ENCODE results near the gene MPPED1. TPM values are rescaled to one million over a fixed set of nuclear protein-coding genes. Genes with fewer than 3 reads are reported as not detected.

Gene MPPED1
- total RNA-seq, 1 experiment from 2014 or later: not detected

DNA sequence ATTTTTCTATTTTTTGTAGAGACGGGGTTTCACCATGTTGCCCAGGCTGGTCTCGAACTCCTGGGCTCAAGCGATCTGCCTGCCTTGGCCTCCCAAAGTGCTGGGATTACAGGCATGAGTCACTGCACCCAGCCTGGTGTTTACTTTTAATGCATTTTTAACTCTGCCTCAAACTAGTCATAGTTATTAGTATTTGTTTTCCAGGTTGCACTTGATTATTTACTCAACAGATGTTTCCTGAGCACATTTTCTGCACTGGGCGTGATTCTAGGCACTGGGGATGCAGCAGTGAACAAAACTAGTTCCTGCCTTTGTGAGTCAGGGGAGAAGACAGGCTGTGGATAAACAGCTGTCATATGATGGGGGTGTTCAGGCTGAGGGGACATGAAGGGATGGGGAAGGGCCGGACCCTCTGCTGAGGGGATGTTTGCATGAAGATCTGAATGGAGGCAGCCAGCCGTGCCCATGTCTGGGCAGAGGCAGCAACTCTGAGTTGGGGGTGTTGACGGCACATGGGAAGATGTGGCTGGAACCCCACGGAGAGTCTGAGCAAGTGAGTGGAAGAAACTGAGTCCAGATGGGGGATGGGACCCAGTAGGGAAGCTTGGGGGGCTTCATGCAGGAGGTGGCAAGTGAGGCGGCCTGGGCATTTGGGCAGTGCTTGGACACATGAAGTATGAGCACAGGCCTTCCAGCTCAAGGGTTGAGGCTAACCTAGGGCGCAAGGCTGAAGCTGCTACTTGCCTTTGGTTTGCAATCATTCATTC lies 34.4 kb downstream of the MPPED1 start:
- no peak for DNase-seq (ENCODE audit: low read depth)

DNA sequence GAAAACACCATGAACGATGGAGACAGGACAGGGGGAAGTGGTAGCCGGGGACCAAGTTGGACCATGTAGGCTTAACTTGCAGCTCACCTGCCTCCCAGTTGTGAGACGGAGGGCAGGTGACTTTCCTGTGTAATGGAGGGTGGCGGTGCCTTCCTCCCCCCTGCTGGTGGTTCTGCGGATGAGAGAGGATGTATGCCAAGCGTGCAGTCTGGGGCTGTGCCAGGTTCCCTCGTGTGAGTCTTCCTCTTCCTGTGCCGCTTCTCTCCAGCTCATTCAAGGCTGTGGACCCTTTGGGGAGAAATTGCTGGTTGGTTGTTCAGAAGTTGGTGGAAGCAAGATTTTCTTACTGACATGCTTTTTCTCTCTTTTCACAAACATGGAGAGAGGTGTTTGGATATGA lies 35.1 kb downstream of the MPPED1 start:
- DNase-seq (ENCODE audit: low read depth): no peak

DNA sequence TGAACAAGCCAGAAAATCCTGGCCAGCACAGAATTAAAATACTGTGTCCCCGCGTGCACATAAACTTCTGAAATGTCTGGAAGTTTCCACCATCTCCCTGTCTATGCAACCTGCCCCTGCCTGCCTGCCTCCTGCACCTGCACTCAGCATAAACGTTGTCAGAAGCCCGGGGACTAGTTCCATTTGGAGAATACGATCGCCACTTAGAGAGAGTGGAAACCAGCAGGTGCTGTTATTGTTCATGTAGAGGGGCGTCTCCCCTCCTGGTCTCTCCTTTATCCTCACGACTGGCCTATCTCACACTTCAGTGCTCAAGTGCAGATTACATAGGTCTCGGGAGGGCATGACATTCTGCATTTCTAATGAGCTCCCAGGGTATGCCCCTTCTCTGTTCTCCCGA lies 35.6 kb downstream of the MPPED1 start:
- no peak for DNase-seq (ENCODE audit: low read depth)

DNA sequence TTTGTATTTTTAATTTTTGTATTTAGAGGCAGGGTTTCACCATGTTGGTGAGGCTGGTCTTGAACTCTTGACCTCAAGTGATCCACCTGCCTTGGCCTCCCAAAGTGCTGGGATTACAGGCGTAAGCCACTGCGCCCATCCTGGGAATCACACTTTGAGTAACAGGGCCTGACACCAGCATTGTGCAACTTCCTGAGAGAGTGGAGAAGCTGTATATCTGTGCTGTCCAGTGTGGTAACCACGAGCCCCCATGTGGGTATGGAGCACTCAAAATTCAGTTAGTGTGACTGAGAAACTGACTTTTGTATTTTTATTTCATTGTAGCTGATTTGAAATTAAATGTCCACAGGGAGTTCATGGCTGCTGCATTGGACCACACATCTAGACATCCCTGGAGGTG lies 36.2 kb downstream of the MPPED1 start:
- no peak for DNase-seq (ENCODE audit: low read depth)

DNA sequence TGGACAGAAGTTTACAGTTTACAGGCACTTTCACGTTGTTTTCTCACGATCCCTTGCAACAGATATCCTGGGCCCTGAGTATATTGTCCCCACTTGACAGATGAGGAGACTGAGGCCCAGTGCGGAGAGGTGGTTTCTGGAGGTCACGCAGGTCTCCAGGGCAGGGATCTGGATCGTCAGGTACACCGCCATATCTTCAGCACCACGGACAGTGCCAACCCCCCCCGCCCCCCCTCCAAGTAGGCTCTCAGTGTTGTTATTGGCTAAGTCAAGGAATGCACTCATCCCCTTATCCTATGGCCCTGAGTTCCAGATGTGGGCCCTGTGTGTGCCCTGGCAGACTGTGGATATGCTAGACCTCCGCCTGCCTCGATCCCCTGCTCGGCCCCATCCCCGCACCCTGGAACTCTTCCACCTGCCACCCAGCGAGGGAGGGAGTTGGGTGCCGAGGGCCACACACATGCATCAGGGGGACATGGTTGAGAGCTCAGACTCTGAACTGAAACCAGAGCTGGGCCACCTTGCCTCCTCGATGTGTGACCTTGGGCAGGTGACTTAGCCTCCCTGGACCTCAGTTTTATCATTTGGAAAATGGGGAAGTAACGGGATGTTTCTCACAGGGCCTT lies 37.5 kb downstream of the MPPED1 start:
- DNase-seq (ENCODE audit: low read depth): no peak

DNA sequence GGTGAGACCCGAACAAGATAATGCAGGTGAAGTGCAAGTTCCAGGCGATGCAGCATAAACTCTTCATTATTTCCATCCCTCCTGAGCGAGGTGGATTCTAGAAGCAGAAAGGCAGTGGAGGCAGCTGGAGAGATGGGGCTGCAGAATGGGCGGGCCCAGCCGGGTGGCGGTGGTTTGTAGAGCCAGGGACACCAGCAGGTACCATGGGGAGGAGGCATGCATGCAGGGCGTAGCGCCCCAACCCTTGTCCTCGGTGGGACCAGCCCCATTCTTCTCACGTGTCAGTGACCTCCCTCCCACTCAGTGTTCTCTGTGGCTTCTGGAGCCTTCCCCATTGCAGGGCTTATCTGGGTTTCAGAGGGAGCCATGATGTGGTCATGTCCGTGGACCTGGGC lies 38.0 kb downstream of the MPPED1 start:
- DNase-seq (ENCODE audit: low read depth): no peak

DNA sequence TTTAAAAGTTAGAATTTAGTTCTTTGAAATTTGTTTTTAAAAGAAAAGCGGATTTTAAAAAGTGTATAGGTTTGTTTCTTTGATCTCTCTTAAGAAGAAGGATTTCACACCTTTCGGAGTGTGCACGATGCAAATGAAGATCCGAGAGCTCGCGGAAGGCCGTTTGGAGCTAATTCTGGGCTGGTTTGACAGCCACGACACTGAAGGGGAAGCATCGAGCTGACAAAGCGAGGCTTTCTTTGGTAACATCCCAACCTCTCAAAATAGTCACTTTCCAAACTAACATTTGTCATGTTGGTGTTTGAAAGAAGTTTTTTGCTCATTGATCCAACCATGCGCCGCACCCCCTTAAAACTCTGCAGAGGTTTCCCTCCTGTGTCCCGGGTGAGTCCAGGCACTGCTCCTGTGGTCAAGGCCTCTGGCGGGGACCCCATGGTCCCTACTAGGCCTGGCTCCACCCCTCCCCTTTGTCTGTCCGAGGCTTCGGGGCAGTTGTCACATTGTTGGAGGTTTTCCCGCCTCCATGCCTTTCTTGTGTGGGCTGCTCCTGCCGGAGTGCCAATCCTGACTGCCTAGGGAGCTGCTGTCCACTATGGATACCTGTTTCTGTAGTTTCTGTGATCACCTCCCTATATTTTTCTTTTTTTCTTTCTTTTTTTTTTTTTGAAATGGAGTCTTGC lies 39.7 kb downstream of the MPPED1 start:
- no peak for DNase-seq (ENCODE audit: low read depth)

DNA sequence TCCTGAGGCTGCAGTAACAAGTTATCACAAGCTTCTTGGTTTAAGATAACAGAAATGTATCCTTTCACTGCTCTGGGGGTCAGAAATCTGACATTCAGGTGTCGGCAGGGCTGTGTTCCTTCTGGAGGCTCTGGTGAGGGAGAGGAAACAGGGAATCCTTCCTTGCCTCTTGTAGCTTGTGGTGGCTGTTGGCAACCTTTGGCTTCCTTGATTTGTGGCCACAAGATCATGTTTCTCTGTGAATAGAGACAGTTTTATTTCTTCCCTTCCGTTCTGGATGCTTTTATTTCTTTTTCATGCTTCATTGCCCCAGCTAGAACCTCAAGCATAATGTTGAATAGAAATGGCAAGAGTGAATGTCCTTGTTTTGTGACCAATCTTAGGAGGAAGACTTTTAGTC lies 44.0 kb downstream of the MPPED1 start:
- no peak for DNase-seq (ENCODE audit: low read depth)

DNA sequence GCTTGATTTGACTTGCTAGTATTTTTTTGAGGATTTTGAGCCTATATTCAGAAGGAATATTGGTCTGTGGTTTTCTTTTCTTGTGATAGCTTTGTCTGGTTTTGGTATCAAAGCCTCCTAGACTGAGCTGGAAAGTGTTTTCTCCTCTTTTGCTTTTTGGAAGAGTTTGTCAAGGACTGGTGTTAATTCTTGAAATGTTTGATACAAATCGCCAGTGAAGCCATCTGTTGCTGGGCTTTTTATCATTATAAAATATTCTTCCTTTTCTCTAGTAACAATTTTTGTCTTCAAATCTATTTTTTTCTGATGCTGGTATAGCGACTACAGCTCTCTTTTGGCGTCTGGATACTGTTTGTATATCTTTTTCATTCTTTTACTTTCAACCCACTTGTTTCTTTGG lies 45.2 kb downstream of the MPPED1 start:
- DNase-seq (ENCODE audit: low read depth): no peak

DNA sequence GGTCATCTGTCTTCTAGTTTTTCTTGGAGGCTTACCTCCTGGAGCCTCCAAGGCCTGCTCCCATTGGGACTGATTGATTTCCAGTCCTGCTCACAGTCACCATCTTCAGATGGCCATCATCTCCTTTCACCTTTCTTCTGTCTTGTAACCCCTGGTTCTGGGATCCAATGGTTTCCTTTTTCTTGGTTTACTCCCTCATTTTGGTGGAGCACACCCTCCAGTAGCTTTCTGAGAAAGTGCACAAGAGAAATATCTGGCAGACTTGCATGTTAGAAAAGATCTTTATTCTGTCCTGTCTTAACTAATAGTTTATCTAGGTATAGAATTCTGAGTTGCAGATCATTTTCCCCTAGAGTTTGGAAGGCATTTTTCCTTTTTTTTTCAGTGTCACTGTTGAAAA lies 50.9 kb downstream of the MPPED1 start:
- no peak for DNase-seq (ENCODE audit: low read depth)

DNA sequence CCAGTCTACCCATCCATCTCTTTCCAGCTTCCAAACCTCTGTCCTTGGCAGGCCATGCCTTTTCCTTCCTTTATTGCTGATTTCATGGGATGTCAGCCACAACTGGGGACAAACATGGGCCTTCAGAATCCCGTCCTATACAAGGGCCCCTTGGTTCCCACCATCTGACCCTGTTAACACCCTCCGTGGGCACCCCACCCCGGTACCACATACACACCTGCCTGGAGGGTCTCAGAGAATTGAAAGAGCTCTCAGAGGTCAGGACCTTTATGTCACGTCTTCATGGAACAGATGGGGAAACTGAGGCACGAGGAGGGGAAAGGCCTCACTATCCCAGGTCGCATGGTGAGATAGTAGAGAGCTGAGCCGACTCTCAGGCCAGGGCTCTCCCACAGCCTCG lies 53.0 kb downstream of the MPPED1 start:
- no peak for DNase-seq (ENCODE audit: low read depth)

DNA sequence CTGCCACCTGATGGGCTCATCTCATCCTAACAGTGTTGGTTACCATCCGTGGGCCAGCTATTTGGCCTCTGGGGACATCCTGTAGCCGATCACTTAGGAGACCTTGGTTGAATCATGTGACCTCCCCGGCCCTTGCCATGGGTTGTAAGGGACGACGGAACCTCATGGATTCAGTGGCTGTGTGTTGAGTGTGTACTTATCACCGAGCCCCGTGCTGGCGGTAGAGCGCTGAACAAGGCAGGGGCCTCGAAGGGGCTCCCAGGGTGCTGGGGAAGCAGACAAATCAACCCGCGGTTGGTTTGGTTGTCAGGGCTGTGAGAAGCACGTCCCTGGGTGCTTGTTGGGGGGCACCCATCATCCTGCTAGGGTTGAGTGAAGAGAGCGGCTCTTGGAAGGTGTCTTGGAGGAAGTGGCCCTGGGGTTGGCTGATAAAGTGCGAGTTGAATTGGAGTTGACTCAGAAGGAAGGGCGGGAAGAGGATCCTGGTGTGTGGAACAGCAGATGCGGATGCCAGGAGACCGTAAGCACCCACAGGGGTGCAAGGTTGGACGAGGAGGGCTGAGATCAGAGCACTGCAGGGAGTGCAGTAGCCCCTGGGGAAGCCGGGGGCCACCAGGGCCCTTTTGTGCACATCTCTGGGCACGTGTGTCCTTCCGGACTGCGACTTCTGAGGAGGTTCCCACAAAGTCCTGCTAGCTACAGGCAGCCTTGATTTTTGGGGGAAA lies 53.6 kb downstream of the MPPED1 start:
- DNase-seq (ENCODE audit: low read depth): no peak

DNA sequence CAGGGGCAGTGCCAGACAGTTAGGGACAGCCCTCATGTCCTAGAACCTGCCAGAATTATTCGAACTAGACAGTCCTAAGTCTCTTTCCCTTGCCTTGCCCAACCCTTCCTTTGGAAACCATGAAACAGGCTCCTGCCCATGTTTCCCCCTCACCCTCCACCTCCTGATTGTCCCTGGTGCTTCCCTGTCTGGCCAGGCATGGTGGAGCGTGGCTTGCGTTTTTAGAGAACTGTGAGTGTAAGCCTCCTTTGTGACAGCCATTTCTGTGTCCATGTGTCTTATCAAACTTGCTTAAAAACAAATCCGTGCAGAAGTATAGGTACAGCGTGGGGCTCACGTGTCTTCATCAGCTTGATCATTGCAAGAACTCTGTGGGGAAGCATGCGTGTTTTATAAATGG lies 54.9 kb downstream of the MPPED1 start:
- no peak for DNase-seq (ENCODE audit: low read depth)

DNA sequence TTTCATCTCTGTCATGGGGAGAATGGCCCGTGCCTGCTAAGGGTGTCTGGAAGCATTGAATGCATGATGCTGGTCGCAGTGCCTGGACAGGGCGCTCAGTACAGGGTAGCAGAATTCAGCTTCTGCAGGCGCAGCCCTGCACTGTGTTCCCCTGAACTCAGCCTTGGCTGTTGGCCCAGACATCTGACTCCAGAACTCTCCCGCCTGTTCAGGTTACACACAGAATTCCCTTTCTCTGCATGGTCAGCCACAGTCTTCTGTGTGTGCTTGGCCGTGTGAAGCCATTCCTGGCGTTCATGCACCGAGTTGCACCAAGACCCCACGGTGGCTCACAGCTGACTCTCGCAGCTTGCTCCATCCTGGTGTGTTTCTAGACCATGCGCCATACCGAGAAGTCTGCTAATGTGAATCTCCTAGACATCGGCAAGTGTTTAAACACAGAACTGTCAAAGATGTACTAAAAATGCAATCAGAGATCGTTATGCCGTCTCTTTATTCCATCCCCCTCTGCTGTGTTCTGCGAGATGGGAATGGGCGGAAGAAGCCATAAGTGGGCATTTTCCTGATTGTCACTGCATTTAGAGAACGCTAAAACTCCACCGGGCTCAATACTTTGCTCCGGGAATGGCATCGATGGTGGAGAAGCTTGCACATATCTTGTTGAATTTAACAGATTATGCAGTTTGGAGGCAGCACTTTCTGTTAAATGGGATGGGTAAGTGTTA lies 55.6 kb downstream of the MPPED1 start:
- no peak for DNase-seq (ENCODE audit: low read depth)

DNA sequence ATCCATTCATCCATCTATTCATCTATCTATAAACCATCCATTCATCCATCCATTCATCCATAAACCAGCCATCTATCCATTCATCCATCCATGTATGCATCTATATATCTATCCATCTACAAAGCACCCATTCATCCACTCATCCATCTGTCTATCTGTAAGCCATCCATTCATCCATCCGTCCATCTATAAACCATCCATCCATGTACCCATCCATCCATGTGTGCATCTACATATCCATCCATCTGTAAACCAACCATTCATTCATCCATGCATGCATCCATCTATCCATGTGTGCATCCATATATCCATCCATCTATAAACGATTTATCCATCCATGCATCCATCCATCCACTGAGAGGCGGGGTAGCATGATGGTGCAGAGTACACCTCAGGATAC lies 58.4 kb downstream of the MPPED1 start:
- no peak for DNase-seq (ENCODE audit: low read depth)

DNA sequence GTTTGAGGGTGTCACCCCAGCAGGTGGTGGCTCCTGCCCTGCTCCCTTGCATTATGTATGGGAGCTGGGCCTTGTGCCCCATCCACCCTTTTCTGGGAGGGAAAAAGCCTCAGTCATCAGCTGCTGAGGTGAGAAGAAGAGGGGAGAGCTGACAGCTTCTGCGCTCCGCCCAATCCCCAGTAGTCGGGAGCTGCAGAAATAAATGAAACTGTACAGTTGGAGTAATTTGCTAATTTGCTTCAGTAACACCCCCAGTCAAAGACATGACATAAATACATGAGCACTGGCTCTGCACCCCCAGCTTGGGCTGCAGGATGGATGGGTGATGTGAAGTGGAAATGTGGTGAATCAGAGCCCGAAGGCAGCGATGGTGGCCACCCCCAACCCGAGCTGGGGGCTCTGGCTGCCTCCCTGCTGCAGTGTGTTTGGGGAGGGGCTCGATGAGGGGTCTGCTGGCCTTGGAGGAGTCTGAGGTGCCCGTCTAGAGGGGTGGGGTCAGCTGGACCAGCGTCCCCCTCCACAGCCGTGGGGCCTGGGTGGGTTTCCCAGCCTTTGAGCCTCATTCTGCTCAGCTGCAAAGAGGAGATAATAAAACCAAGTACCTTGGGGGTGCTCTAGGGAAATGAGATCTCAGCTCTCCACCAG lies 59.2 kb downstream of the MPPED1 start:
- no peak for DNase-seq (ENCODE audit: low read depth)

DNA sequence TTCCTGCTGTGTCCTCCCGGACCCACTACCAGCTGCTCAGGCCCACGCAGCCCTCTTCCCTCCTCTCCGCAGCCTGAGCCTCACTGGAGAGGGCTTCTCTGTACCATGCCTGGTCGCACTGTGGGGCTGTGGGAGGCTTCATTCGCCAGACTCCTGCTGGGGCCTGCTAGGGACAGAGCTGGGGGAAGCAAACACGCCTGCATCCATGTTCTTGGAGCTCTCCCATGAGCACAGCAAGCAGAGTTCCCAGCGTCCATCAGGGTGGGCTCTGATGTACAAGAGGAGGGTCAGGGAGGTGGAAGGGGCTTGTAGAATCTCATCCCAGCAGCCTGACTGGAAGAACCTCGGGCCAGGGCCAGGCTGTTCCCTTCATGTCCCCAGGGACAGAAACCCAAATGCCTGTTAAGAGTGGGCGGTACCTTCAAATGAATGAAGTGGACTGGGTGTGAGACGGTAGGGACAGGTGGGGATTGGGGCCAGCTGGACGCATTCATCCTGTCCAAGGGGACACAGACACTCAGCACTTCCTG lies 59.9 kb downstream of the MPPED1 start:
- DNase-seq (ENCODE audit: low read depth): no peak

DNA sequence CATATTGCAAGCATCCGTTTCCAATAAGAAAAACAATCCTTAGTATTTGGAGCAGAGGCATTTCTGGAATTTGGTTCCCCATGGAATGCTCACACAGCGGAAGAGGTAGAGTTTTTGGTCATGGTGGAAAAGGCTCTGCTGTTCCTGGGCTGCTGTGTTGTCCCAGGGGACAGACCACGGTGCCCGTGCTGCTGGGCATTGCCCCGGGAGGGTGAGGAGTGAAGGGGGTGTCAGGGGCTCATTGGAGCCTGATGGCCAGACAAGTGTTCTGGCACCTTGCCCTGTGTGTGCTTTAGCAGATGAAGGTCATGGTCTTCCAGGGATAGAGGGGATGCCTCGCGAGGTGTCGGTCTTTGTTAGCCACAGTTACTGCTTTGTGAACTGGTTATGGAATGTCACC lies 61.2 kb downstream of the MPPED1 start:
- DNase-seq (ENCODE audit: low read depth): no peak

DNA sequence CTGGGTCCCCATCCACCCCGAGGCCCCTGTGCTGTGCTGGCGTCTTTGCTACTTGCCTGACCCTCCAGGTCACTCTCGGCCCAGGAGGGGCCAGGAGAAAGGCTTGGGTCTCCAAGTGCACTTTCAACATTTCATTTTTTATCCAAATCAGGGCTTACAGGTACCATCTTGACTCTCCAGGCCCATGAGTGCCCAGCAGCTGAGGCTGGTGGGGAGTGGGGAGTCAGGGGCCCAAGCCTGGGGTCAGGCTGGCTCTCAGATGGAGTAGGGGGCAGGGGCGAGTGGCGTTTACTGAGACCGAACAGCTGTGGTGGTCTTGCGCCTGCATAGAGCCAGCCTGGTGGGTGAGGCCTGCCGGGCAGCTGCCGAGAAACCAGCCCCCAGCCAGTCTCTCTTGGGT lies 61.6 kb downstream of the MPPED1 start:
- DNase-seq (ENCODE audit: low read depth): no peak

DNA sequence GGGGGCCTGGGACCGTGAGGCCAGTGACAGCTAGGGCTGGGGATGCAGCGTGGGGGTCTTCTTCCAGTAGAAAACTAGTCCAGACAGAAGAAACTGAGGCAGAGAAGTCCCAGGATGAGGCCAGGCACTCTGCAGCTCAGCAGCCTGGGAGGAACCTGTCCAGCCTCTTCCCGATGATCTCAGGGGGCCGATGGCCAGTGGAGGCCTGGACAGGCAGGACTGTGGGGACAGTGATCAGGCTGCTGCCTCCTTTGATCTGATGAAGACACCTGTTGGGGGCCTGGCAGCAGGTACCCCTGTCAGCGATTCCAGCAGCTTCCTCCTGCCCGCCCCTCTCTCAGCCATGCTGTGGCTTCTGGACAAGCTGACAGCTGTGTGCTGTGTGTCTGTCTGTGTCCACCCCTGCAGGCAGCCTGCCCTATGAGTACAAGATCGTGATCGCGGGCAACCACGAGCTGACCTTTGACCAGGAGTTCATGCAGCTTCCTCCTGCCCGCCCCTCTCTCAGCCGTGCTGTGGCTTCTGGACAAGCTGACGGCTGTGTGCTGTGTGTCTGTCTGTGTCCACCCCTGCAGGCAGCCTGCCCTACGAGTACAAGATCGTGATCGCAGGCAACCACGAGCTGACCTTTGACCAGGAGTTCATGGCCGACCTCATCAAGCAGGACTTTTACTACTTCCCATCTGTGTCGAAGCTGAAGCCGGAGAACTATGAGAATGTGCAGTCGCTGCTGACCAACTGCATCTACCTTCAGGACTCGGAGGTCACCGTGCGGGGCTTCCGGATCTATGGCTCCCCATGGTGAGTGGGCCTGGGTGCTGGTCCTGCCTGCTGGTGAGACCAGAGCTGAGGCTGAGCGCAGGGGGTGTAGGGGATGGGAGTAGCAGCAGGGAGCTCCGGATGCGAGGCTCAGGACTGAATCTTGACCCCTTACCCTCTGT lies 62.6 kb downstream of the MPPED1 start:
- DNase-seq (ENCODE audit: low read depth): peak; percentile 14

Measured in LHCN-M2 (cell line).